Body of pancreas (tissue), 4 donors: ENCODE results near the gene HNRNPK. TPM values are rescaled to one million over a fixed set of nuclear protein-coding genes. Genes with fewer than 3 reads are reported as not detected.

Experiments
- ATAC-seq: fragments of 150-250 bp; one replicate; pipeline ENCODE4 v1.9.1; 2016
- DNase-seq, 4 donors: peaks; one replicate each; pipeline ENCODE4 v3.0.0-alpha.2; 2019
- H3K27ac ChIP-seq, 4 donors: fragments of 200-600 bp; sonication (generic); 1 replicate in 3 of 4; 2 replicates in 1 of 4; pipeline versions ENCODE4 v1.5.1 to v1.6.1; 2016 to 2019; ENCODE audit warnings: mild to moderate bottlenecking in 1 of 4, mixed read lengths in 1 of 4, moderate library complexity in 1 of 4
- H3K27me3 ChIP-seq, 2 donors: fragments of 200-600 bp; sonication (generic); one replicate each; pipeline ENCODE4 v1.6.0; 2016; ENCODE audit warnings: mild to moderate bottlenecking in 1 of 2
- H3K36me3 ChIP-seq, 2 donors: fragments of 200-600 bp; sonication (generic); replicated peaks in 1 of 2; 2 replicates each; pipeline ENCODE4 v1.5.1; 2016; ENCODE audit warnings: low read depth in 2 of 2; ENCODE audit not compliant: insufficient read depth in 1 of 2
- H3K4me1 ChIP-seq: fragments of 200-600 bp; sonication (generic); one replicate; pipeline ENCODE4 v1.6.0; 2016
- H3K4me3 ChIP-seq, 2 donors: fragments of 200-600 bp; sonication (generic); 1 replicate in 1 of 2; 2 replicates in 1 of 2; pipeline ENCODE4 v1.5.1; 2016 to 2019
- H3K9me3 ChIP-seq, 3 donors: fragments of 200-600 bp; sonication (generic); 1 replicate in 2 of 3; 2 replicates in 1 of 3; pipeline ENCODE4 v1.5.1; 2016
- POLR2A ChIP-seq, 3 donors: fragments of 450-650 bp; IDR thresholded peaks; one replicate each; pipeline ENCODE4 v1.6.1; 2016; ENCODE audit warnings: antibody characterized with exemption in 3 of 3, mild to moderate bottlenecking in 2 of 3
- WGBS, 2 donors: methylation state at CpG; one replicate each; pipeline ENCODE4 v1.1.5; 2017; 5-methylcytosine and 5-hydroxymethylcytosine counted together
- intact Hi-C: fragments of 100-400 bp; cut with DNase I; formaldehyde crosslinking; loops from one replicate; pipeline ENCODE4 v1.15.1; 2023
- total RNA-seq, 2 donors: library from RNA; depleted of rRNA; stranded (reverse); fragments of >200 nt; gene quantifications; one replicate each; pipeline ENCODE4 v1.1.0, GENCODE V29; 2016
- TF ChIP-seq, protein P1 (sequence below), 7 experiments: fragments of 450-650 bp in 4 of 7; fragments of 200-600 bp in 3 of 7; sonication (generic) in 3 of 7; IDR thresholded peaks; one replicate each; pipeline ENCODE4 v1.5.1; 2016 to 2019; ENCODE audit warnings: antibody characterized with exemption in 7 of 7

Gene HNRNPK
- total RNA-seq, 2 donors from 2014 or later = 132 to 223 TPM

DNA sequence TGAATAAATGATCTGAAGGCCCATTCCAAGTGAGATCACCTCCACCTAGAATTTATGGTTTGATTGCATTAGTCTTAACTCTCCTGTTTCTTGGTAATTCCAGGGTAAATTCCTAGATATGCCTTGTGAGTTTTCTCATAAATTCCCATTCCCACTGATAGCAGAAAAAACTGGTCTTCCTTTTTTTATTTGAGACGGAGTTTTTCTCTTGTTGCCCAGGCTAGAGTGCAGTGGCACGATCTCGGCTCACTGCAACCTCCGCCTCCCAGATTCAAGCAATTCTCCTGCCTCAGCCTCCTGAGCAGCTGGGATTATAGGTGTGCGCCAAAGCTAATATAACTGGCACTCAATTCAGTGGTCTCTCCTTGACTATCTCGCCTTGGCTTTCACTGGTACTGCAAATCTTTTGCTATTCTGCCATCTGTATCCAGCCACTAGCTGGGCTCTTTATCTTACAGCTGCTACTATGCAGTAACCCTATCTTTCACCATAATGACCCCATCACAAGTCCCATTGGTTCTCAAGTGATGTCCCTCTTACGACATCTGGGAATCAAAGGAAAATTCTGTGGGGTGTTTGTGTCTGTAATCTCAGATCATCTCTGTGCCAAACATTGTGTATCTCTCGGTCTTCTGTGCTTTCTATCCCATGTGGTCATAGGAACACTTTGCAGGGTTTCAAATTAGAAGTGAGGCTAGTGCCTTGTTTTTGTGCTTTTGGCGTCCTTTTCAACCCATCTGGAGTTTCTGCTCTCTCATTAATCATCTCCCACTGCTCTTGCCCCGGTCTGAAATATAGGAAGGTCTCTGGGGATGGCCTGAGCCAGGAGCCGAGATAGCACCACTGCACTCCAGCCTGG lies 14.4 kb downstream of the HNRNPK start:
- Histone ChIP-seq H3K9me3 (no peaks in the 10 kb centered on the region), H3K27me3 (no peaks in the 10 kb centered on the region), H3K4me1 (no peaks in the 10 kb centered on the region), H3K27ac (peak overlapping the region in 1 of 4 donors; percentile 5), H3K36me3 (peaks cover 3 to 17% of the 10 kb centered on the region in 2 donors), H3K4me3 (no peak overlapping the region)
- no peak for TF ChIP-seq POLR2A (IDR thresholded peaks at IDR 0.05)
- TF ChIP-seq, protein P1, sequence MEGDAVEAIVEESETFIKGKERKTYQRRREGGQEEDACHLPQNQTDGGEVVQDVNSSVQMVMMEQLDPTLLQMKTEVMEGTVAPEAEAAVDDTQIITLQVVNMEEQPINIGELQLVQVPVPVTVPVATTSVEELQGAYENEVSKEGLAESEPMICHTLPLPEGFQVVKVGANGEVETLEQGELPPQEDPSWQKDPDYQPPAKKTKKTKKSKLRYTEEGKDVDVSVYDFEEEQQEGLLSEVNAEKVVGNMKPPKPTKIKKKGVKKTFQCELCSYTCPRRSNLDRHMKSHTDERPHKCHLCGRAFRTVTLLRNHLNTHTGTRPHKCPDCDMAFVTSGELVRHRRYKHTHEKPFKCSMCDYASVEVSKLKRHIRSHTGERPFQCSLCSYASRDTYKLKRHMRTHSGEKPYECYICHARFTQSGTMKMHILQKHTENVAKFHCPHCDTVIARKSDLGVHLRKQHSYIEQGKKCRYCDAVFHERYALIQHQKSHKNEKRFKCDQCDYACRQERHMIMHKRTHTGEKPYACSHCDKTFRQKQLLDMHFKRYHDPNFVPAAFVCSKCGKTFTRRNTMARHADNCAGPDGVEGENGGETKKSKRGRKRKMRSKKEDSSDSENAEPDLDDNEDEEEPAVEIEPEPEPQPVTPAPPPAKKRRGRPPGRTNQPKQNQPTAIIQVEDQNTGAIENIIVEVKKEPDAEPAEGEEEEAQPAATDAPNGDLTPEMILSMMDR (IDR thresholded peaks at IDR 0.05) = no peak
- intact Hi-C loops = no loop called here
- peak; percentile 14 for ATAC-seq
- no peak for DNase-seq
- WGBS, 2 donors = 63 to 65% methylated on average over 11 of the region's 11 CpGs

GRCh38 chr9:83964973-83965349 lies 15.1 kb downstream of the HNRNPK start:
- ATAC-seq (peak; percentile 13), DNase-seq (no peak)
- intact Hi-C loops = no loop called here
- Histone ChIP-seq H3K9me3 (no peaks in the 10 kb centered on the region), H3K4me1 (no peaks in the 10 kb centered on the region), H3K36me3 (peaks cover 0 to 10% of the 10 kb centered on the region in 2 donors), H3K4me3 (no peak overlapping the region), H3K27me3 (no peaks in the 10 kb centered on the region), H3K27ac (no peak overlapping the region)
- TF ChIP-seq, protein P1 (IDR thresholded peaks at IDR 0.05) = no peak
- TF ChIP-seq POLR2A (IDR thresholded peaks at IDR 0.05) = no peak
- 34 to 39% methylated on average over 2 of the region's 2 CpGs for WGBS, 2 donors

- DNase-seq (no peak), ATAC-seq (no peak)
- Histone ChIP-seq H3K9me3 (no peaks in the 10 kb centered on the region), H3K27me3 (no peaks in the 10 kb centered on the region), H3K36me3 (no peaks in the 10 kb centered on the region), H3K4me1 (peaks cover 4% of the 10 kb centered on the region), H3K4me3 (no peak overlapping the region), H3K27ac (no peak overlapping the region)
- intact Hi-C loops = no loop called here
- WGBS, 2 donors = 37 to 38% methylated on average over 3 of the region's 3 CpGs
- TF ChIP-seq POLR2A (IDR thresholded peaks at IDR 0.05) = no peak
- TF ChIP-seq, protein P1 (IDR thresholded peaks at IDR 0.05) = no peak
Observed at GRCh38 chr9:83962165-83962564, 17.9 kb downstream of the HNRNPK start.

DNA sequence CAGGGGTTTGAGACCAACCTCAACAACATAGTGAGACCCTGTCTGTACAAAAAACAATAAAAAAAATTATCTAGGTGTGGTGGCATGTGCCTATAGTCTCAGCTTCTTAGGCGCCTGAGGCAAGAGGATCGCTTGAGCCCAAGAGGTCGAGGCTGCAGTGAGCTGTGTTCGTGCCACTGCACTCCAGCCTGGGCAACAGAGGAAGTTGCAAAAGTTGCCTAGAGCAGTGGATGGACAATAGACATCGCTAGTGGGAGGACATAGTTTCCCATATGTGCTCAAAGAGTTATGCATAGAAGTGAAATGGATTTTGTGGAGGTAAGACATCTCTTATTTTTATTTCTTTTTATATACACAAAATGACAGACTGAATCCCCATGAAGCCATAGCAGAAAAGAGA lies 19.0 kb downstream of the HNRNPK start:
- WGBS, 2 donors = 82 to 92% methylated on average over 5 of the region's 5 CpGs
- intact Hi-C loops = no loop called here
- TF ChIP-seq, protein P1 (IDR thresholded peaks at IDR 0.05) = no peak
- no peak for TF ChIP-seq POLR2A (IDR thresholded peaks at IDR 0.05)
- Histone ChIP-seq H3K4me1 (peaks cover 9% of the 10 kb centered on the region), H3K4me3 (no peak overlapping the region), H3K9me3 (no peaks in the 10 kb centered on the region), H3K27ac (no peak overlapping the region), H3K36me3 (no peaks in the 10 kb centered on the region), H3K27me3 (no peaks in the 10 kb centered on the region)
- ATAC-seq (no peak), DNase-seq (no peak)

DNA sequence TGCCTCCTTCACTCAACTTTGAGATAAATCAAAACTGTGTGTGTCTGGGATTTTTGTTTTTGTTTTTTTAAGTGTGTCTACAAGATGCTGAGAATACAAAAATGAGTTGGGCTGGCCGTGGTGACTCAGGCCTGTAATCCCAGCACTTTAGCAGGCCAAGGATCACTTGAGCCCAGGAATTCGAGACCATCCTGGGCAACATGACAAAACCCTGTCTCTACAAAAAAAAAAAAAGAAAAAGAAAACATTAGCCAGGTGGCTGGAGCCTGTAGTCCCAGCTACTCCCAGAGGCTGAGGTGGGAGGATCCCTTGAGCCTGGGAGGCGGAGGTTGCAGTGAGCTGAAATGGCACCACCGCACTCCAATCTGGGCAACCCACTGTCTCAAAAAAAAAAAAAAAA lies 21.0 kb downstream of the HNRNPK start:
- ATAC-seq (no peak), DNase-seq (no peak)
- intact Hi-C loops = no loop called here

More for the DNA sequence above, 21.0 kb downstream of the HNRNPK start:
- no peak overlapping the region for H3K27ac ChIP-seq
- TF ChIP-seq POLR2A (IDR thresholded peaks at IDR 0.05) = no peak
- TF ChIP-seq, protein P1 (IDR thresholded peaks at IDR 0.05) = no peak
- H3K27me3 ChIP-seq = no peaks in the 10 kb centered on the region
- H3K36me3 ChIP-seq = no peaks in the 10 kb centered on the region
- 69 to 71% methylated on average over 4 of the region's 4 CpGs for WGBS, 2 donors
- peaks cover 18% of the 10 kb centered on the region for H3K4me1 ChIP-seq
- H3K4me3 ChIP-seq = no peak overlapping the region
- H3K9me3 ChIP-seq = no peaks in the 10 kb centered on the region
